Daoy (cell line): ENCODE data around the gene CMC4. TPM values are rescaled to one million over a fixed set of nuclear protein-coding genes. Genes with fewer than 3 reads are reported as not detected.

Experiments used
- total RNA-seq: library from RNA; depleted of rRNA; stranded (reverse); fragments of >200 nt; shearing (Covaris generic); gene quantifications from 2 replicates; pipeline ENCODE4 v1.2.3, GENCODE V29; 2014; rRNA removed

Gene CMC4
- total RNA-seq, 1 experiment from 2014 or later: 9.0 TPM

Other genes with a start within 250 kb of the CMC4 start
- not detected in 2 replicates for gene SMIM9, start 236.5 kb downstream of the CMC4 start, total RNA-seq
- 4.4 and 4.7 TPM in 2 replicates for gene F8A1, start 184.8 kb downstream of the CMC4 start, total RNA-seq
- 0.63 and 2.2 TPM in 2 replicates for gene F8, start 48.4 kb downstream of the CMC4 start, total RNA-seq
- 56.2 and 56.3 TPM in 2 replicates for gene FUNDC2, start 44.3 kb downstream of the CMC4 start, total RNA-seq
- gene MTCP1, start within 50 bp of the CMC4 start, total RNA-seq: 6.3 and 15.9 TPM in 2 replicates
- gene BRCC3, start 372 bp upstream of the CMC4 start, total RNA-seq: 10.1 and 10.7 TPM in 2 replicates
- gene VBP1, start 145.3 kb upstream of the CMC4 start, total RNA-seq: 101 and 122 TPM in 2 replicates
- gene RAB39B, start 193.4 kb upstream of the CMC4 start, total RNA-seq: 0.29 and 0.48 TPM in 2 replicates